Spleen (tissue), 11 donors: ENCODE measurements around the gene CROCC2. TPM values are rescaled to one million over a fixed set of nuclear protein-coding genes. Genes with fewer than 3 reads are reported as not detected.
A peak's percentile ranks its signal among the peaks of the same experiment; 100 is the strongest.

Experiments used
- DNase-seq: peaks from one replicate; pipeline ENCODE4 v3.0.0-alpha.2; 2020
- H3K27ac ChIP-seq, 8 donors: fragments of 200-600 bp; sonication (generic) in 7 of 8; 1 replicate in 4 of 8; 2 replicates in 4 of 8; pipeline versions ENCODE4 v1.5.0 to v1.8.0; 2016 to 2021; ENCODE audit warnings: inconsistent platforms in 4 of 8, mild to moderate bottlenecking in 4 of 8, moderate library complexity in 1 of 8
- H3K27me3 ChIP-seq, 7 donors: fragments of 200-600 bp; sonication (generic) in 6 of 7; replicated peaks in 1 of 7; 1 replicate in 4 of 7; 2 replicates in 3 of 7; pipeline versions ENCODE4 v1.5.0 to v1.8.0; 2016 to 2021; ENCODE audit warnings: inconsistent platforms in 3 of 7, mild to moderate bottlenecking in 1 of 7
- H3K36me3 ChIP-seq, 6 donors: fragments of 200-600 bp; sonication (generic) in 5 of 6; 1 replicate in 4 of 6; 2 replicates in 2 of 6; pipeline versions ENCODE4 v1.5.0 to v1.8.0; 2016 to 2021; ENCODE audit warnings: inconsistent platforms in 2 of 6
- H3K4me1 ChIP-seq, 6 donors: fragments of 200-600 bp; sonication (generic) in 5 of 6; 1 replicate in 3 of 6; 2 replicates in 3 of 6; pipeline versions ENCODE4 v1.5.0 to v1.8.0; 2016 to 2021; ENCODE audit warnings: inconsistent platforms in 3 of 6
- H3K4me3 ChIP-seq, 8 donors: fragments of 200-600 bp; sonication (generic) in 7 of 8; 1 replicate in 4 of 8; 2 replicates in 4 of 8; pipeline versions ENCODE4 v1.5.0 to v1.8.0; 2016 to 2021; ENCODE audit warnings: inconsistent platforms in 4 of 8, mild to moderate bottlenecking in 4 of 8, moderate library complexity in 2 of 8
- H3K9me3 ChIP-seq, 8 donors: fragments of 200-600 bp; sonication (generic) in 7 of 8; 1 replicate in 4 of 8; 2 replicates in 4 of 8; pipeline versions ENCODE4 v1.5.0 to v1.8.0; 2016 to 2021; ENCODE audit warnings: inconsistent platforms in 4 of 8
- CTCF ChIP-seq, 11 experiments: fragments of 200-600 bp in 7 of 11; fragments of 450-650 bp in 4 of 11; sonication (generic) in 4 of 11; IDR thresholded peaks in 8 of 11; conservative IDR thresholded peaks in 3 of 11; 1 replicate in 7 of 11; 2 replicates in 4 of 11; pipeline versions ENCODE4 v1.4.0 to v1.8.0; 2016 to 2021; ENCODE audit warnings: antibody characterized with exemption in 11 of 11, inconsistent platforms in 4 of 11, mild to moderate bottlenecking in 1 of 11
- POLR2A ChIP-seq, 3 donors: fragments of 450-650 bp; IDR thresholded peaks; one replicate each; pipeline ENCODE4 v1.5.1; 2017; ENCODE audit warnings: antibody characterized with exemption in 3 of 3, mild to moderate bottlenecking in 1 of 3
- POLR2AphosphoS5 ChIP-seq, 3 donors: sonication (generic); formaldehyde crosslinking; IDR thresholded peaks; one replicate each; pipeline ENCODE4 v1.5.1; 2017; ENCODE audit warnings: antibody characterized with exemption in 3 of 3
- WGBS, 5 donors: extraction: QIAGEN DNeasy Blood & Tissue Kit in 3 of 5; methylation state at CpG; one replicate each; pipeline versions ENCODE4 v1.1.5 to v1.1.7; 2013 to 2018; 5-methylcytosine and 5-hydroxymethylcytosine counted together
- intact Hi-C: fragments of 100-400 bp; cut with DNase I; formaldehyde crosslinking; loops from one replicate; pipeline ENCODE4 v1.15.0; 2023; ENCODE audit warnings: low total_unique reads
- polyA plus RNA-seq, 3 donors: library from polyadenylated mRNA; stranded (reverse); fragments of 200-250 nt; gene quantifications; one replicate each; pipeline ENCODE4 v1.2.1, GENCODE V29; 2013
- total RNA-seq, 7 donors: library from RNA; depleted of rRNA in 3 of 7; stranded (reverse); fragments of >200 nt in 3 of 7; fragmentation: NEBNext Ultra II Directional in 4 of 7; extraction: Animal tissue kit (Norgen Biotek cat#: 25700) in 4 of 7; gene quantifications; one replicate each; pipeline versions ENCODE4 v1.1.0 to v1.2.1, GENCODE V29; 2016 to 2021
- donor health status: healthy with polysubstance abuse.
- donor health status: DM: no; HTN: no; CAD: no; lungs with moderate emphysema.
- donor health status: DM: no; HTN: no; CAD: no.
- donor health status: Bipolar disorder and iron deficiency.
- donor health status: healthy.
- donor health status: DM: no; HTN: no; CAD: no.
- donor health status: DM: yes; HTN: yes; CAD: no.

Gene CROCC2
- total and polyA plus RNA-seq, 10 donors = 0.04 to 3.6 (median 0.75) TPM

GRCh38 chr2:240968731-240969624 lies 62.8 kb downstream of the CROCC2 start:
- 77 to 83% (median 81%) methylated on average over 7 to 15 of the region's 15 CpGs for WGBS, 5 donors
- DNase-seq = peak; percentile 74
- Histone ChIP-seq H3K9me3 (no peaks in the 10 kb centered on the region), H3K27me3 (peaks cover 0 to 9% (median 0%) of the 10 kb centered on the region in 7 donors), H3K4me1 (peaks cover 9 to 40% (median 22%) of the 10 kb centered on the region in 6 donors), H3K4me3 (no peak overlapping the region), H3K36me3 (no peaks in the 10 kb centered on the region), H3K27ac (peak overlapping the region in 2 of 8 donors; percentile 8 to 40)
- peak in 1 of 11 experiments; percentile 10 for TF ChIP-seq CTCF (IDR thresholded peaks at IDR 0.05 in 8 of 11, conservative IDR thresholded peaks at IDR 0.05 in 3 of 11)
- no peak for TF ChIP-seq POLR2A (IDR thresholded peaks at IDR 0.05)
- intact Hi-C loops = no loop called here

GRCh38 chr2:240970104-240970503 lies 64.0 kb downstream of the CROCC2 start:
- no peaks in the 10 kb centered on the region for H3K36me3 ChIP-seq
- peaks cover 5 to 29% (median 17%) of the 10 kb centered on the region in 6 donors for H3K4me1 ChIP-seq
- TF ChIP-seq CTCF (IDR thresholded peaks at IDR 0.05 in 8 of 11, conservative IDR thresholded peaks at IDR 0.05 in 3 of 11) (no peak), POLR2AphosphoS5 (IDR thresholded peaks at IDR 0.05) (no peak), POLR2A (IDR thresholded peaks at IDR 0.05) (no peak)
- H3K27me3 ChIP-seq = peaks cover 0 to 17% (median 0%) of the 10 kb centered on the region in 7 donors
- H3K27ac ChIP-seq = no peak overlapping the region
- DNase-seq = no peak
- intact Hi-C loops = no loop called here
- 65 to 85% (median 71%) methylated on average over 3 of the region's 3 CpGs for WGBS, 5 donors
- H3K9me3 ChIP-seq = no peaks in the 10 kb centered on the region
- no peak overlapping the region for H3K4me3 ChIP-seq

- no peak overlapping the region for H3K27ac ChIP-seq
- intact Hi-C loops = no loop called here
- WGBS, 5 donors = 85 to 93% (median 92%) methylated on average over 14 to 15 of the region's 15 CpGs
- no peaks in the 10 kb centered on the region for H3K36me3 ChIP-seq
- peaks cover 0 to 24% (median 0%) of the 10 kb centered on the region in 7 donors for H3K27me3 ChIP-seq
- DNase-seq = no peak
- no peaks in the 10 kb centered on the region for H3K9me3 ChIP-seq
- H3K4me1 ChIP-seq = peaks cover 0 to 22% (median 11%) of the 10 kb centered on the region in 6 donors
- TF ChIP-seq POLR2AphosphoS5 (IDR thresholded peaks at IDR 0.05) (no peak), CTCF (IDR thresholded peaks at IDR 0.05 in 8 of 11, conservative IDR thresholded peaks at IDR 0.05 in 3 of 11) (no peak), POLR2A (IDR thresholded peaks at IDR 0.05) (no peak)
- no peak overlapping the region for H3K4me3 ChIP-seq
Observed at GRCh38 chr2:240970816-240971215, 64.7 kb downstream of the CROCC2 start.

- Histone ChIP-seq H3K4me1 (peaks cover 0 to 8% (median under 1%) of the 10 kb centered on the region in 6 donors), H3K4me3 (no peak overlapping the region), H3K27me3 (peaks cover 0 to 25% (median 0%) of the 10 kb centered on the region in 7 donors), H3K27ac (no peak overlapping the region), H3K9me3 (no peaks in the 10 kb centered on the region), H3K36me3 (no peaks in the 10 kb centered on the region)
- 82 to 93% (median 85%) methylated on average over 11 of the region's 11 CpGs for WGBS, 5 donors
- DNase-seq = no peak
- TF ChIP-seq POLR2AphosphoS5 (IDR thresholded peaks at IDR 0.05) (no peak), CTCF (IDR thresholded peaks at IDR 0.05 in 8 of 11, conservative IDR thresholded peaks at IDR 0.05 in 3 of 11) (no peak)
- intact Hi-C loops = no loop called here
Observed at GRCh38 chr2:240972201-240972600, 66.1 kb downstream of the CROCC2 start.
